Stimulated activated CD8-positive, alpha-beta memory T cell treated with anti-CD3 and anti-CD28 coated beads, Interleukin-4, amount 100 ng/mL, for 1 hour (primary cell): ENCODE measurements around the gene OSTF1.

Experiments
- DNase-seq, 2 donors: peaks; one replicate each; pipeline ENCODE4 v3.0.0-alpha.2; 2020; ENCODE audit warnings: low read depth in 2 of 2, low spot score in 1 of 2

Gene OSTF1

GRCh38 chr9:75084081-75084672 is 4.1 kb upstream of the OSTF1 start:
- no peak for DNase-seq

- no peak for DNase-seq
These were observed 2.7 kb upstream of the OSTF1 start for GRCh38 chr9:75085640-75086039.

- DNase-seq, result no peak
These were observed 1.6 kb upstream of the OSTF1 start for GRCh38 chr9:75086541-75087288.

- no peak for DNase-seq
These were observed 958 bp upstream of the OSTF1 start for GRCh38 chr9:75087289-75087823.

GRCh38 chr9:75088646-75089372 is 495 bp downstream of the OSTF1 start:
- DNase-seq, result no peak

- no peak for DNase-seq
These were observed 1.1 kb downstream of the OSTF1 start for GRCh38 chr9:75089373-75089766.

GRCh38 chr9:75090579-75090978 is 2.3 kb downstream of the OSTF1 start:
- no peak for DNase-seq

GRCh38 chr9:75092766-75093165 is 4.5 kb downstream of the OSTF1 start:
- DNase-seq, result no peak

GRCh38 chr9:75096796-75097195 is 8.5 kb downstream of the OSTF1 start:
- no peak for DNase-seq

GRCh38 chr9:75101004-75101588 is 12.8 kb downstream of the OSTF1 start:
- no peak for DNase-seq

GRCh38 chr9:75102177-75102790 is 14.0 kb downstream of the OSTF1 start:
- DNase-seq, result no peak

- DNase-seq, result no peak
These were observed 16.3 kb downstream of the OSTF1 start for GRCh38 chr9:75104607-75105006.

GRCh38 chr9:75105019-75105540 is 16.8 kb downstream of the OSTF1 start:
- DNase-seq, result no peak

- no peak for DNase-seq
These were observed 17.5 kb downstream of the OSTF1 start for GRCh38 chr9:75105841-75106240.

GRCh38 chr9:75106857-75107256 is 18.5 kb downstream of the OSTF1 start:
- DNase-seq, result no peak

- DNase-seq, result no peak
These were observed 20.3 kb downstream of the OSTF1 start for GRCh38 chr9:75108571-75108970.

- no peak for DNase-seq
These were observed 21.0 kb downstream of the OSTF1 start for GRCh38 chr9:75109210-75109839.

- DNase-seq, result no peak
These were observed 22.8 kb downstream of the OSTF1 start for GRCh38 chr9:75111019-75111622.

GRCh38 chr9:75112789-75113188 is 24.5 kb downstream of the OSTF1 start:
- DNase-seq, result no peak

GRCh38 chr9:75116306-75116705 is 28.0 kb downstream of the OSTF1 start:
- DNase-seq, result no peak
